ENCODE data around the gene TALDO1. TPM values are rescaled to one million over a fixed set of nuclear protein-coding genes. Genes with fewer than 3 reads are reported as not detected.
A peak's percentile ranks its signal among the peaks of the same experiment; 100 is the strongest.

Gene TALDO1
- total RNA-seq, 1 experiment from 2014 or later: 314 TPM

DNA sequence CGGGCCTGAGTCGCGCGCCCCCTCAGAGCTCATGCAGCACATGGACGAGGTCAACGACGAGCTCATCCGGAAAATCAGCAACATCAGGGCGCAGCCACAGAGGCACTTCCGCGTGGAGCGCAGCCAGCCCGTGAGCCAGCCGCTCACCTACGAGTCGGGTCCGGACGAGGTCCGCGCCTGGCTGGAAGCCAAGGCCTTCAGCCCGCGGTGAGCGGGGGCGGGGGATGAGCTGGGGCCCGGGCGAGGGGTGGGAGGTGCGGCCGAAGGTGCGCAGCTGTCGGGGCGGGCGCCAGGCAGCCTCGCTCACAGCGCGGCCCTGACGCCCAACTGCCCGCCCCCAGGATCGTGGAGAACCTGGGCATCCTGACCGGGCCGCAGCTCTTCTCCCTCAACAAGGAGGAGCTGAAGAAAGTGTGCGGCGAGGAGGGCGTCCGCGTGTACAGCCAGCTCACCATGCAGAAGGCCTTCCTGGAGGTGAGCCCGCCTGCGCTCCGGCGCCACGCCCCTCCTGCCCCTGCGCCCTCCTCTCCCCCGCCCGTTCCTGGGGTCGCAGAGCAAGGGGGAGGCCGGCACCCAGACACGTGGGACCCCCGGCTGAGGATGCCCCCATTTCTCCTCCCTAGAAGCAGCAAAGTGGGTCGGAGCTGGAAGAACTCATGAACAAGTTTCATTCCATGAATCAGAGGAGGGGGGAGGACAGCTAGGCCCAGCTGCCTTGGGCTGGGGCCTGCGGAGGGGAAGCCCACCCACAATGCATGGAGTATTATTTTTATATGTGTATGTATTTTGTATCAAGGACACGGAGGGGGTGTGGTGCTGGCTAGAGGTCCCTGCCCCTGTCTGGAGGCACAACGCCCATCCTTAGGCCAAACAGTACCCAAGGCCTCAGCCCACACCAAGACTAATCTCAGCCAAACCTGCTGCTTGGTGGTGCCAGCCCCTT lies 20.7 kb upstream of the TALDO1 start:
- Mint-ChIP-seq H3K4me1 (peaks cover 12% of the 10 kb centered on the region), H3K4me3 (peak overlapping the region; percentile 56), H3K36me3 (no peaks in the 10 kb centered on the region), H3K9me3 (no peaks in the 10 kb centered on the region), H3K27me3 (ENCODE audit: low read depth) (peaks cover 8% of the 10 kb centered on the region), H3K27ac (no peak overlapping the region)
- no peak for TF ChIP-seq JUN (CRISPR knock-in tag; IDR thresholded peaks at IDR 0.05)
- TF ChIP-seq, protein P1, sequence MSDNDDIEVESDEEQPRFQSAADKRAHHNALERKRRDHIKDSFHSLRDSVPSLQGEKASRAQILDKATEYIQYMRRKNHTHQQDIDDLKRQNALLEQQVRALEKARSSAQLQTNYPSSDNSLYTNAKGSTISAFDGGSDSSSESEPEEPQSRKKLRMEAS (CRISPR knock-in tag; IDR thresholded peaks at IDR 0.05): peak; percentile 75
- TF ChIP-seq CREB1 (CRISPR knock-in tag; IDR thresholded peaks at IDR 0.05): 0 out of 2 replicates have a peak, but pooled peaks have one; percentile 36
- TF ChIP-seq, protein P2, sequence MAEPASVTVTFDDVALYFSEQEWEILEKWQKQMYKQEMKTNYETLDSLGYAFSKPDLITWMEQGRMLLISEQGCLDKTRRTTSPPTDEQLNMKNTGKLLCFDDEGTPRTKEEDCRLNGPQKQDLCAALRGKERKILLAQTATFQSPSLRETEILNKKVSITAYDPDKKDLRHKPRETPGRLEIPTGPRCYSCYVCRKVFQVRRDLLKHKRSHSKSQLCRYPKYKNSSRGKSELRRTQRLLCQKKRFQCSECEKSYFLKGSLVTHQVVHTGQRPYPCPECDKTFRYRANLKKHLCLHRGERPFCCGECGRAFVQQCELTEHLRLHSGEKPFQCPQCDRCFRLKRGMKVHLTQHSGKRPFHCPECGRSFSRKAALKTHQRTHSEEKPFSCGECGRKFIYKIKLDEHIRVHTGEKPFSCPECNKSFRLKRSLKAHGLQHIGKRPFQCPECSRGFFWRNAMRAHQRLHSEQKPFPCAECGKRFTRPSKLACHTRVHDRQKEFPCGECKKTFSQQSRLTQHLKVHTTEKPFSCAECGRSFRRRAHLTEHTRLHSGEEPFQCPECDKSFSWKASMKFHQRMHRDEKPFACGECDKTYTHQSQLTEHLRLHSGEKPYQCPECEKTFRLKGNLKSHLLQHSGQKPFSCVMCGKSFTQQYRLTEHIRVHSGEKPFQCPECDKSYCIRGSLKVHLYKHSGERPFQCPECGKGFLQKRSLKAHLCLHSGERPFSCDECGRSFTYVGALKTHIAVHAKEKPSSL (CRISPR knock-in tag; conservative IDR thresholded peaks at IDR 0.05): no peak
- CTCF ChIA-PET: interaction anchor here (0.5 to 6.6 kb wide), 39 partner anchors 10 to 330 kb away, joined by 3 to 94 read pairs (median 4); partner anchors contain the start of genes CEND1, DEAF1, EPS8L2 and GATD1
- peak; percentile 10 for ATAC-seq
- peak; percentile 65 for DNase-seq (ENCODE audit: low spot score)
- POLR2A ChIA-PET: interaction anchor here (1.0 to 1.6 kb wide), 8 partner anchors 14 to 64 kb away, joined by 3 to 8 read pairs (median 4); partner anchors contain the start of genes CEND1, DEAF1, GATD1 and TALDO1

DNA sequence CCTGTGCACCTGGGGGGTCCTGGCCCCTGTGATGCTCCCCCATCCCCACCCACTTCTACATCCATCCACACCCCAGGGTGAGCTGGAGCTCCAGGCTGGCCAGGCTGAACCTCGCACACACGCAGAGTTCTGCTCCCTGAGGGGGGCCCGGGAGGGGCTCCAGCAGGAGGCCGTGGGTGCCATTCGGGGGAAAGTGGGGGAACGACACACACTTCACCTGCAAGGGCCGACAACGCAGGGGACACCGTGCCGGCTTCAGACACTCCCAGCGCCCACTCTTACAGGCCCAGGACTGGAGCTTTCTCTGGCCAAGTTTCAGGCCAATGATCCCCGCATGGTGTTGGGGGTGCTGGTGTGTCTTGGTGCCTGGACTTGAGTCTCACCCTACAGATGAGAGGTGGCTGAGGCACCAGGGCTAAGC lies 20.0 kb upstream of the TALDO1 start:
- TF ChIP-seq ATF1 (CRISPR knock-in tag; IDR thresholded peaks at IDR 0.05): no peak
- TF ChIP-seq, protein P3, sequence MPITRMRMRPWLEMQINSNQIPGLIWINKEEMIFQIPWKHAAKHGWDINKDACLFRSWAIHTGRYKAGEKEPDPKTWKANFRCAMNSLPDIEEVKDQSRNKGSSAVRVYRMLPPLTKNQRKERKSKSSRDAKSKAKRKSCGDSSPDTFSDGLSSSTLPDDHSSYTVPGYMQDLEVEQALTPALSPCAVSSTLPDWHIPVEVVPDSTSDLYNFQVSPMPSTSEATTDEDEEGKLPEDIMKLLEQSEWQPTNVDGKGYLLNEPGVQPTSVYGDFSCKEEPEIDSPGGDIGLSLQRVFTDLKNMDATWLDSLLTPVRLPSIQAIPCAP (CRISPR knock-in tag; IDR thresholded peaks at IDR 0.05): no peak
- no peak for TF ChIP-seq ZNF317 (CRISPR knock-in tag; IDR thresholded peaks at IDR 0.05; ENCODE audit: borderline replicate concordance, low read depth)
- TF ChIP-seq OVOL2 (CRISPR knock-in tag; IDR thresholded peaks at IDR 0.05; ENCODE audit: borderline replicate concordance): no peak
- no peak for TF ChIP-seq JAZF1 (CRISPR knock-in tag; IDR thresholded peaks at IDR 0.05)
- TF ChIP-seq, protein P4, sequence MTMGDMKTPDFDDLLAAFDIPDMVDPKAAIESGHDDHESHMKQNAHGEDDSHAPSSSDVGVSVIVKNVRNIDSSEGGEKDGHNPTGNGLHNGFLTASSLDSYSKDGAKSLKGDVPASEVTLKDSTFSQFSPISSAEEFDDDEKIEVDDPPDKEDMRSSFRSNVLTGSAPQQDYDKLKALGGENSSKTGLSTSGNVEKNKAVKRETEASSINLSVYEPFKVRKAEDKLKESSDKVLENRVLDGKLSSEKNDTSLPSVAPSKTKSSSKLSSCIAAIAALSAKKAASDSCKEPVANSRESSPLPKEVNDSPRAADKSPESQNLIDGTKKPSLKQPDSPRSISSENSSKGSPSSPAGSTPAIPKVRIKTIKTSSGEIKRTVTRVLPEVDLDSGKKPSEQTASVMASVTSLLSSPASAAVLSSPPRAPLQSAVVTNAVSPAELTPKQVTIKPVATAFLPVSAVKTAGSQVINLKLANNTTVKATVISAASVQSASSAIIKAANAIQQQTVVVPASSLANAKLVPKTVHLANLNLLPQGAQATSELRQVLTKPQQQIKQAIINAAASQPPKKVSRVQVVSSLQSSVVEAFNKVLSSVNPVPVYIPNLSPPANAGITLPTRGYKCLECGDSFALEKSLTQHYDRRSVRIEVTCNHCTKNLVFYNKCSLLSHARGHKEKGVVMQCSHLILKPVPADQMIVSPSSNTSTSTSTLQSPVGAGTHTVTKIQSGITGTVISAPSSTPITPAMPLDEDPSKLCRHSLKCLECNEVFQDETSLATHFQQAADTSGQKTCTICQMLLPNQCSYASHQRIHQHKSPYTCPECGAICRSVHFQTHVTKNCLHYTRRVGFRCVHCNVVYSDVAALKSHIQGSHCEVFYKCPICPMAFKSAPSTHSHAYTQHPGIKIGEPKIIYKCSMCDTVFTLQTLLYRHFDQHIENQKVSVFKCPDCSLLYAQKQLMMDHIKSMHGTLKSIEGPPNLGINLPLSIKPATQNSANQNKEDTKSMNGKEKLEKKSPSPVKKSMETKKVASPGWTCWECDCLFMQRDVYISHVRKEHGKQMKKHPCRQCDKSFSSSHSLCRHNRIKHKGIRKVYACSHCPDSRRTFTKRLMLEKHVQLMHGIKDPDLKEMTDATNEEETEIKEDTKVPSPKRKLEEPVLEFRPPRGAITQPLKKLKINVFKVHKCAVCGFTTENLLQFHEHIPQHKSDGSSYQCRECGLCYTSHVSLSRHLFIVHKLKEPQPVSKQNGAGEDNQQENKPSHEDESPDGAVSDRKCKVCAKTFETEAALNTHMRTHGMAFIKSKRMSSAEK (CRISPR knock-in tag; IDR thresholded peaks at IDR 0.05; ENCODE audit: borderline replicate concordance): no peak
- no peak for TF ChIP-seq SMAD3 (CRISPR knock-in tag; IDR thresholded peaks at IDR 0.05; ENCODE audit: borderline replicate concordance)
- TF ChIP-seq ZBTB21 (CRISPR knock-in tag; IDR thresholded peaks at IDR 0.05; ENCODE audit: borderline replicate concordance): no peak
- no peak for TF ChIP-seq SOX15 (CRISPR knock-in tag; IDR thresholded peaks at IDR 0.05)
- no peak for TF ChIP-seq MXD4 (CRISPR knock-in tag; IDR thresholded peaks at IDR 0.05; ENCODE audit: borderline replicate concordance)
- no peak for TF ChIP-seq ZNF219 (CRISPR knock-in tag; IDR thresholded peaks at IDR 0.05; ENCODE audit: borderline replicate concordance)
- TF ChIP-seq ZNF138 (CRISPR knock-in tag; conservative IDR thresholded peaks at IDR 0.05): no peak
- no peak for TF ChIP-seq ZNF416 (CRISPR knock-in tag; IDR thresholded peaks at IDR 0.05)
- TF ChIP-seq ZNF121 (CRISPR knock-in tag; IDR thresholded peaks at IDR 0.05): no peak
- TF ChIP-seq, protein P5, sequence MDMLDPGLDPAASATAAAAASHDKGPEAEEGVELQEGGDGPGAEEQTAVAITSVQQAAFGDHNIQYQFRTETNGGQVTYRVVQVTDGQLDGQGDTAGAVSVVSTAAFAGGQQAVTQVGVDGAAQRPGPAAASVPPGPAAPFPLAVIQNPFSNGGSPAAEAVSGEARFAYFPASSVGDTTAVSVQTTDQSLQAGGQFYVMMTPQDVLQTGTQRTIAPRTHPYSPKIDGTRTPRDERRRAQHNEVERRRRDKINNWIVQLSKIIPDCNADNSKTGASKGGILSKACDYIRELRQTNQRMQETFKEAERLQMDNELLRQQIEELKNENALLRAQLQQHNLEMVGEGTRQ (CRISPR knock-in tag; IDR thresholded peaks at IDR 0.05): no peak
- no peak for TF ChIP-seq NFATC4 (CRISPR knock-in tag; IDR thresholded peaks at IDR 0.05)
- TF ChIP-seq EMX1 (CRISPR knock-in tag; IDR thresholded peaks at IDR 0.05): no peak
- no peak for TF ChIP-seq ZNF263 (CRISPR knock-in tag; IDR thresholded peaks at IDR 0.05; ENCODE audit: low read depth)
- TF ChIP-seq, protein P6, sequence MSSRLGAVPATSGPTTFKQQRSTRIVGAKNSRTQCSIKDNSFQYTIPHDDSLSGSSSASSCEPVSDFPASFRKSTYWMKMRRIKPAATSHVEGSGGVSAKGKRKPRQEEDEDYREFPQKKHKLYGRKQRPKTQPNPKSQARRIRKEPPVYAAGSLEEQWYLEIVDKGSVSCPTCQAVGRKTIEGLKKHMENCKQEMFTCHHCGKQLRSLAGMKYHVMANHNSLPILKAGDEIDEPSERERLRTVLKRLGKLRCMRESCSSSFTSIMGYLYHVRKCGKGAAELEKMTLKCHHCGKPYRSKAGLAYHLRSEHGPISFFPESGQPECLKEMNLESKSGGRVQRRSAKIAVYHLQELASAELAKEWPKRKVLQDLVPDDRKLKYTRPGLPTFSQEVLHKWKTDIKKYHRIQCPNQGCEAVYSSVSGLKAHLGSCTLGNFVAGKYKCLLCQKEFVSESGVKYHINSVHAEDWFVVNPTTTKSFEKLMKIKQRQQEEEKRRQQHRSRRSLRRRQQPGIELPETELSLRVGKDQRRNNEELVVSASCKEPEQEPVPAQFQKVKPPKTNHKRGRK (CRISPR knock-in tag; IDR thresholded peaks at IDR 0.05; ENCODE audit: borderline replicate concordance): no peak
- Mint-ChIP-seq H3K9me3 (no peaks in the 10 kb centered on the region), H3K27me3 (ENCODE audit: low read depth) (peaks cover 8% of the 10 kb centered on the region), H3K27ac (no peak overlapping the region), H3K36me3 (no peaks in the 10 kb centered on the region), H3K4me3 (no peak overlapping the region; the same call in 1 of the 2 replicates), H3K4me1 (peaks cover 12% of the 10 kb centered on the region)
- ChIA-PET POLR2A (interaction anchor here (0.6 to 1.2 kb wide), 2 partner anchors 50 to 63 kb away, joined by 3 read pairs; partner anchors contain the start of gene CEND1), CTCF (interaction anchor here (0.5 to 6.6 kb wide), 24 partner anchors 10 to 172 kb away, joined by 3 to 94 read pairs (median 6); partner anchors contain the start of genes CEND1, EPS8L2, GATD1 and PHRF1)
- ATAC-seq (no peak), DNase-seq (ENCODE audit: low spot score) (no peak)

All from WTC11 (cell line).